Measurements from ENCODE around the gene DHRS1. TPM values are rescaled to one million over a fixed set of nuclear protein-coding genes. Genes with fewer than 3 reads are reported as not detected.
"Not testable (repeated sequence)": the region's sequence is repeated elsewhere in the genome, so short reads cannot be mapped to it uniquely, and the experiment has no call there.

The DHRS1 gene
- total and polyA plus RNA-seq, 2 donors (not counting 1 experiment from before 2014, with no cell fraction given) = 10.7 to 21.0 TPM

DNA sequence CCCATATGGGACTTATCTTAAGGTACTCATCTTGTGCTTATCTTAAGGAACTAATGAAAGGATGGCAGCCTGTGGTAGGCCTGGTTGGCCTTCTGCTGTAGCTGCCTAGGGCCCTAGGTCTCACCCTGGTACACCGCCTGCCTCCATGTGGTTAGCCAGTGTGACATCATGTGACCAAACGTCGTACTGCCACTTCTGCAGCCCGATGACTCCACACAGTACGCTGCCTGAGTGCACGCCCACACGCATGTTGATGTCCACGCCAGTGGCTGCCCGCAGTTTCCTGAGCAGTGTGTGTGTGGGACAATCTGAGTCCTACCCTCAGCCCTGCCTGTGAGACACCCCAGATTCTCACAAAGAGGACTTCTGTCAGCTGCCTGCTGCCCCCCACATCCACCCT lies 30.2 kb upstream of the DHRS1 start:
- Histone ChIP-seq H3K27me3 (ENCODE audit: control insufficient read depth, insufficient read depth, low read length) (peaks cover 11% of the 10 kb centered on the region), H3K79me2 (ENCODE audit: control insufficient read depth, insufficient read depth, low read length) (no peaks in the 10 kb centered on the region), H3K4me1 (ENCODE audit: control insufficient read depth, extremely low read depth, insufficient read depth, low read length) (no peaks in the 10 kb centered on the region), H3K9me3 (ENCODE audit: control insufficient read depth, insufficient read depth, low read depth, low read length) (no peaks in the 10 kb centered on the region), H3K4me2 (ENCODE audit: extremely low read depth, insufficient read depth, low read length) (no peak overlapping the region), H3K36me3 (ENCODE audit: control insufficient read depth, insufficient read depth, low read length) (no peaks in the 10 kb centered on the region), H4K20me1 (ENCODE audit: control insufficient read depth, extremely low read depth, insufficient read depth, low read length) (no peaks in the 10 kb centered on the region), H3K27ac (ENCODE audit: insufficient read depth, low read length) (no peak overlapping the region), H2AFZ (ENCODE audit: low read length) (no peak overlapping the region), H3K9ac (ENCODE audit: insufficient read depth, low read length) (no peak overlapping the region), H3K4me3 (replicated peaks in 1 of 4; ENCODE audit: control extremely low read depth in 1 of 4, insufficient read depth in 1 of 4, low read depth in 3 of 4, low read length in 4 of 4) (no peak overlapping the region)
- no peak for DNase-seq (ENCODE audit: low read depth in 2 of 2)
- TF ChIP-seq CTCF (conservative IDR thresholded peaks at IDR 0.05 in 1 of 2, IDR thresholded peaks at IDR 0.05 in 1 of 2; ENCODE audit: low read depth in 1 of 2, low read length in 2 of 2) (no peak), EZH2 (IDR thresholded peaks at IDR 0.05; ENCODE audit: low read length, missing control alignments) (no peak)

GRCh38 chr14:24329073-24329663 lies 29.6 kb upstream of the DHRS1 start:
- TF ChIP-seq EZH2 (IDR thresholded peaks at IDR 0.05; ENCODE audit: low read length, missing control alignments) (no peak), CTCF (conservative IDR thresholded peaks at IDR 0.05 in 1 of 2, IDR thresholded peaks at IDR 0.05 in 1 of 2; ENCODE audit: low read depth in 1 of 2, low read length in 2 of 2) (no peak)
- no peaks in the 10 kb centered on the region for H4K20me1 ChIP-seq (ENCODE audit: control insufficient read depth, extremely low read depth, insufficient read depth, low read length)
- DNase-seq (ENCODE audit: low read depth in 2 of 2) = no peak
- no peak overlapping the region for H3K27ac ChIP-seq (ENCODE audit: insufficient read depth, low read length)
- no peaks in the 10 kb centered on the region for H3K79me2 ChIP-seq (ENCODE audit: control insufficient read depth, insufficient read depth, low read length)
- no peaks in the 10 kb centered on the region for H3K9me3 ChIP-seq (ENCODE audit: control insufficient read depth, insufficient read depth, low read depth, low read length)
- H3K36me3 ChIP-seq (ENCODE audit: control insufficient read depth, insufficient read depth, low read length) = no peaks in the 10 kb centered on the region
- H3K4me3 ChIP-seq (replicated peaks in 1 of 4; ENCODE audit: control extremely low read depth in 1 of 4, insufficient read depth in 1 of 4, low read depth in 3 of 4, low read length in 4 of 4) = no peak overlapping the region
- H3K4me1 ChIP-seq (ENCODE audit: control insufficient read depth, extremely low read depth, insufficient read depth, low read length) = no peaks in the 10 kb centered on the region
- no peak overlapping the region for H3K4me2 ChIP-seq (ENCODE audit: extremely low read depth, insufficient read depth, low read length)
- peaks cover 7% of the 10 kb centered on the region for H3K27me3 ChIP-seq (ENCODE audit: control insufficient read depth, insufficient read depth, low read length)
- no peak overlapping the region for H2AFZ ChIP-seq (ENCODE audit: low read length)
- no peak overlapping the region for H3K9ac ChIP-seq (ENCODE audit: insufficient read depth, low read length)

DNA sequence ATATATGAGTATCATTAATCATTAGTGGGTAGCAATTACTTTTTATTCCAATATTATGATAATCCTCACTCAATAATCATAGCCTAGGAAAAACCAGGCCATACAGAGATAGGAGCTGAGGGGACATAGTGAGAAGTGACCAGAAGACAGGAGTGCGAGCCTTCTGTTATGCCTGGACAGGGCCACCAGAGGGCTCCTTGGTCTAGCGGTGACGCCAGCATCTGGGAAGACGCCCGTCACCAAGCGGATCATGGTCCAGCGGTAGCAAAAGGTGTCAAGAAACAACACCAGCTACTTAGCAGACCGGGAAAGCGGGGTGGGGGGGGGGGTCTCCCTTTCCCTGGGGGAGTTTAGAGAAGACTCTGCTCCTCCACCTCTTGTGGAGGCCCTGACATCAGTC lies 28.3 kb upstream of the DHRS1 start:
- not testable (repeated sequence) for H3K4me3 ChIP-seq (replicated peaks in 1 of 4; ENCODE audit: control extremely low read depth in 1 of 4, insufficient read depth in 1 of 4, low read depth in 3 of 4, low read length in 4 of 4); H2AFZ ChIP-seq (ENCODE audit: low read length); H3K9ac ChIP-seq (ENCODE audit: insufficient read depth, low read length); H3K27ac ChIP-seq (ENCODE audit: insufficient read depth, low read length); H3K4me2 ChIP-seq (ENCODE audit: extremely low read depth, insufficient read depth, low read length); H3K4me1 ChIP-seq (ENCODE audit: control insufficient read depth, extremely low read depth, insufficient read depth, low read length); H3K36me3 ChIP-seq (ENCODE audit: control insufficient read depth, insufficient read depth, low read length); H3K9me3 ChIP-seq (ENCODE audit: control insufficient read depth, insufficient read depth, low read depth, low read length); H4K20me1 ChIP-seq (ENCODE audit: control insufficient read depth, extremely low read depth, insufficient read depth, low read length); H3K79me2 ChIP-seq (ENCODE audit: control insufficient read depth, insufficient read depth, low read length); DNase-seq (ENCODE audit: low read depth in 2 of 2)
- peak; percentile 21 to 41 for TF ChIP-seq CTCF (conservative IDR thresholded peaks at IDR 0.05 in 1 of 2, IDR thresholded peaks at IDR 0.05 in 1 of 2; ENCODE audit: low read depth in 1 of 2, low read length in 2 of 2)
- H3K27me3 ChIP-seq (ENCODE audit: control insufficient read depth, insufficient read depth, low read length) = peaks cover 11% of the 10 kb centered on the region
